Dermis microvascular lymphatic vessel endothelial cell (primary cell): Measurements from ENCODE around the gene SPIN2A. TPM values are rescaled to one million over a fixed set of nuclear protein-coding genes. Genes with fewer than 3 reads are reported as not detected.
A peak's percentile ranks its signal among the peaks of the same experiment; 100 is the strongest.
"Not testable (repeated sequence)": the region's sequence is repeated elsewhere in the genome, so short reads cannot be mapped to it uniquely, and the experiment has no call there.

Source experiments
- DNase-seq, 2 donors: peaks; one replicate each; pipeline versions ENCODE4 v3.0.0 to v3.0.0-alpha.2; 2010; ENCODE audit warnings: low read depth in 2 of 2
- total RNA-seq: library from RNA; depleted of rRNA; stranded (reverse); fragments of >200 nt; gene quantifications from 2 replicates; pipeline ENCODE4 v1.2.1, GENCODE V29; 2014

Gene SPIN2A
- 0.13 TPM in 2 replicates for total RNA-seq

GRCh38 chrX:57137073-57137472 lies at the start of gene SPIN2A:
SPIN2A (minus strand) TSS chrX:57137397; CDS start chrX:57136597, 800 bp downstream.
- not testable (repeated sequence) for DNase-seq

GRCh38 chrX:57178605-57179004 lies 41.4 kb upstream of the SPIN2A start:
- no peak for DNase-seq

- no peak for DNase-seq
These were observed 39.9 kb upstream of the SPIN2A start for GRCh38 chrX:57177070-57177469.

- DNase-seq, result no peak
These were observed 35.3 kb upstream of the SPIN2A start for GRCh38 chrX:57172544-57172943.

GRCh38 chrX:57156397-57157049 lies 19.3 kb upstream of the SPIN2A start:
- peak; percentile 39 to 53 for DNase-seq

- no peak for DNase-seq
These were observed 18.0 kb upstream of the SPIN2A start for GRCh38 chrX:57155171-57155570.

- DNase-seq, result not testable (repeated sequence)
These were observed 15.0 kb upstream of the SPIN2A start for GRCh38 chrX:57152222-57152621.

GRCh38 chrX:57138674-57139073 lies 1.5 kb upstream of the SPIN2A start:
- no peak for DNase-seq

GRCh38 chrX:57137501-57137900 lies 304 bp upstream of the SPIN2A start:
- no peak for DNase-seq

- DNase-seq, result not testable (repeated sequence)
These were observed 608 bp downstream of the SPIN2A start for GRCh38 chrX:57136589-57136988.

GRCh38 chrX:57135287-57135686 lies 1.9 kb downstream of the SPIN2A start:
- no peak for DNase-seq

- no peak for DNase-seq
These were observed 2.5 kb downstream of the SPIN2A start for GRCh38 chrX:57134702-57135101.

GRCh38 chrX:57133706-57134105 lies 3.5 kb downstream of the SPIN2A start:
- DNase-seq, result no peak

- DNase-seq, result not testable (repeated sequence)
These were observed 3.9 kb downstream of the SPIN2A start for GRCh38 chrX:57133284-57133683.

GRCh38 chrX:57132046-57132445 lies 5.2 kb downstream of the SPIN2A start:
- no peak for DNase-seq

GRCh38 chrX:57121816-57122215 lies 15.4 kb downstream of the SPIN2A start:
- DNase-seq, result no peak

- DNase-seq, result peak; percentile 79 to 88
These were observed 15.9 kb downstream of the SPIN2A start, which contains the start of gene SPIN2B for GRCh38 chrX:57121162-57121755. SPIN2B (minus strand) TSS chrX:57121548.

- peak in 1 of 2 donors; percentile 1 for DNase-seq
These were observed 16.5 kb downstream of the SPIN2A start for GRCh38 chrX:57120619-57121161.

- DNase-seq, result no peak
These were observed 17.8 kb downstream of the SPIN2A start for GRCh38 chrX:57119416-57119815.

GRCh38 chrX:57117566-57117965 lies 19.6 kb downstream of the SPIN2A start:
- DNase-seq, result not testable (repeated sequence)

- DNase-seq, result no peak
These were observed 32.2 kb downstream of the SPIN2A start for GRCh38 chrX:57104921-57105398.

GRCh38 chrX:57104406-57104805 lies 32.8 kb downstream of the SPIN2A start:
- DNase-seq, result no peak

GRCh38 chrX:57103489-57103888 lies 33.7 kb downstream of the SPIN2A start:
- no peak for DNase-seq
